ENCODE measurements around the gene FXYD4.
A peak's percentile ranks its signal among the peaks of the same experiment; 100 is the strongest.

FXYD4 gene

DNA sequence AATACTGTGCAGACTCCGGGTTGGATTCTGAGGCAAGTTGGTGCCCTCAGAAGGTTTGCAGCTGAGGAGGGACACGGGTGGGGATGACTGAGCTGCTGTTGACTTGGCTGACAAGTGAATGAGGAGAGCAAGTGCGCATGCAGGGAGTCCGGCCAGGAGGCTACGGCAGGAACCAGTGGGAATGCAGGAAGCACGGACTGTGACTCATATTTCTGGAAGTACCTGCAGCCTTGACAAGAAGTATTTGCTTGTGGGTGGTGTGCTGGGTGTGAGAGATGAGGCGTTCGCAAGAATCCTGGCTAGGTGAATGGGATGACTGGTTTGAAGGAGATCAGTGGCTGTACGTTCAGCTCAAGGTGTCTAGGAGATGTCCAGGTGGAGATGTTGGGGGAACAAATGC, 30.8 kb upstream of the FXYD4 start:
- Histone ChIP-seq H3K9me3 (ENCODE audit: insufficient read depth, low read length) (no peaks in the 10 kb centered on the region), H3K4me3 (ENCODE audit: insufficient read length, low read depth) (no peak overlapping the region), H3K27me3 (ENCODE audit: insufficient read depth, insufficient read length) (no peaks in the 10 kb centered on the region), H3K9ac (ENCODE audit: insufficient read length, low read depth) (no peak overlapping the region), H3K4me1 (ENCODE audit: insufficient read depth, insufficient read length) (peaks cover 20% of the 10 kb centered on the region), H3K36me3 (ENCODE audit: insufficient read depth, insufficient read length, low read length) (no peaks in the 10 kb centered on the region)
- DNase-seq (ENCODE audit: low read depth, low spot score) = no peak
- TF ChIP-seq YY1 (IDR thresholded peaks at IDR 0.05; ENCODE audit: insufficient read depth, insufficient read length) (no peak), ZNF274 (IDR thresholded peaks at IDR 0.05; ENCODE audit: low read depth, low read length) (no peak), SUZ12 (IDR thresholded peaks at IDR 0.05; ENCODE audit: extremely low read depth, insufficient read depth, insufficient read length) (no peak)

DNA sequence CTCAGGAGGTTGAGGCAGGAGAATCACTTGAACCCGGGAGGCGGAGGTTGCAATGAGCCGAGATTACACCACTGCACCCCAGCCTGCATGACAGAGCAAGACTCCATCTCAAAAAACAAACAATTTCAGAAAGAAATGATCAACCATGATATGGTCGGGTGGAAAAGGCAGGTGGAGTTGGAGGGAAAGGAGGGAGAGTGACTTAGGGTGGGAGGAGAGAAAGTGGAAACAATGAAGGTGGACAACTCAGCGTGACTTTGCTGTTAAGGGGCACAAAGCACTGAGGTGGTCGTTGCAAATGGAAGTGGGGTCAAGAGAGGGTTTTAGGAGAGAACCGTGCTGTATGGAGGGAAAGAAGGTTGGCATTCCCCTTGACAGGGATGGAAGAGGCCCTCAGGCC, 30.0 kb upstream of the FXYD4 start:
- Histone ChIP-seq H3K36me3 (ENCODE audit: insufficient read depth, insufficient read length, low read length) (no peaks in the 10 kb centered on the region), H3K9ac (ENCODE audit: insufficient read length, low read depth) (no peak overlapping the region), H3K4me3 (ENCODE audit: insufficient read length, low read depth) (no peak overlapping the region), H3K4me1 (ENCODE audit: insufficient read depth, insufficient read length) (peaks cover 20% of the 10 kb centered on the region), H3K27me3 (ENCODE audit: insufficient read depth, insufficient read length) (no peaks in the 10 kb centered on the region), H3K9me3 (ENCODE audit: insufficient read depth, low read length) (no peaks in the 10 kb centered on the region)
- no peak for DNase-seq (ENCODE audit: low read depth, low spot score)
- TF ChIP-seq ZNF274 (IDR thresholded peaks at IDR 0.05; ENCODE audit: low read depth, low read length) (no peak), YY1 (IDR thresholded peaks at IDR 0.05; ENCODE audit: insufficient read depth, insufficient read length) (no peak), SUZ12 (IDR thresholded peaks at IDR 0.05; ENCODE audit: extremely low read depth, insufficient read depth, insufficient read length) (no peak)

DNA sequence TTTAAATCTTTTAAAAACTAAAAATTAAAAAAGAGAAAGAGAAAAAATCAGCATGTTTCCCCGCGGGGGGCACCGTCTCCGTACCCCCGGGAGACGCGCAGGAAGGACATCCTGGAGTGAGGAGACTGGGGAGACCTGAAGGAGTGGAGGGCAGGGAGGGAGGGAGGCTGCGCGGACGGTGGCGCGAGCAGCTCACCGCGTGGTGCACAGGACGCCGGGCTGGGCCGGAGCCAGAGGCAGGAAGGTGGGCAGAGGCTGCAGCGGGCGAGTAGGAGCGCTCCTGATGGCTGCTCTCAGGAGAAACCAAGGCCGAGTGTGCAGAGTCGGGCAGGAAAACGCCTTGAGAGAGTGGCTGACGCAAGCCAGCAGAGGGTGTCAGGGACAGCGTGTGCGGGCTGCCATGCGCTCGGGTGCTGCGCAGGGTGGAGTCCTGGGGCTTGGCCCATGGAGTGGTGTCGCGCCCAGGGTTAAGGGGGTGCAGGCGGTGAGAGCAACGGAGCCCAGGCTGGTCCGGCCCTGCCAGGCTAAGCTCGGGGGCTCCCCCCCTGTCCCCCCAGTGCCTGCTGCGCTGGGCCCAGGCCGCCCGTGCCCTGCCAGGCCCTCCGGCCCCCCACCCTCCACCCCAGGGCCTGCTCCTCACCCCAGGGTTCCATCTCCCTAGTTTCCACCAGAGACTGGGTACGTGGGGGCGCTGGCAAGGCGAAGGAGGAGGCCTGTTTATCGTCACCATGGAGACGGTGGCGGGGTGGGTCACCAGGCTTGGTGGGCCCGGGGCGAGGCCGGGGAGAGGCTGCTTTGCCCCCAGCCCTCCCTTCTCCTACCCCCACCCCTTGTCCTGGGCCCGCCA, 28.9 kb upstream of the FXYD4 start:
- no peaks in the 10 kb centered on the region for H3K27me3 ChIP-seq (ENCODE audit: insufficient read depth, insufficient read length)

DNA sequence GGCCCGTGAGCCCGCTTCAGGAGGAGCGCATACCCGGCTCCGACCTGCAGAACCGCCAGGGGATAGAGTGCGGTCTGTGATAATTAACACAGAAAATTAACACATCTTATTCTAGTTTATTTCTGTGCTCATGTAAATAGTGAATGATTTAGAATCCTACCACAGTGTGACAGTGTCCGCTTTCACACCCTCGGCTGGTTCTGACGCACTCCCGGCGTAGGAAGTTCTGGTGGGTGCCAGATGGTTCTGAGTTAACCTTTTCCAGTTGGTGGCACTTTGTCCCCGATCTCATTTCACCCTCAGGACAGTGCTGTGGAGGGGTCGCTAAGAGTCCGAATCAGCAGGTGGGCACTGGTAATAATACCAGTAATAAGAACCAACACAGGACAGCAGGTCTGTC, 28.3 kb upstream of the FXYD4 start:
- H3K4me3 ChIP-seq (ENCODE audit: insufficient read length, low read depth) = no peak overlapping the region
- H3K9ac ChIP-seq (ENCODE audit: insufficient read length, low read depth) = no peak overlapping the region
- no peaks in the 10 kb centered on the region for H3K27me3 ChIP-seq (ENCODE audit: insufficient read depth, insufficient read length)
- no peak for DNase-seq (ENCODE audit: low read depth, low spot score)
- H3K36me3 ChIP-seq (ENCODE audit: insufficient read depth, insufficient read length, low read length) = no peaks in the 10 kb centered on the region
- no peaks in the 10 kb centered on the region for H3K9me3 ChIP-seq (ENCODE audit: insufficient read depth, low read length)
- peaks cover 19% of the 10 kb centered on the region for H3K4me1 ChIP-seq (ENCODE audit: insufficient read depth, insufficient read length)
- TF ChIP-seq ZNF274 (IDR thresholded peaks at IDR 0.05; ENCODE audit: low read depth, low read length) (no peak), SUZ12 (IDR thresholded peaks at IDR 0.05; ENCODE audit: extremely low read depth, insufficient read depth, insufficient read length) (no peak), YY1 (IDR thresholded peaks at IDR 0.05; ENCODE audit: insufficient read depth, insufficient read length) (no peak)

More for the DNA sequence above, 28.9 kb upstream of the FXYD4 start:
- DNase-seq (ENCODE audit: low read depth, low spot score) = no peak
- Histone ChIP-seq H3K9ac (ENCODE audit: insufficient read length, low read depth) (peak overlapping the region; percentile 21), H3K4me3 (ENCODE audit: insufficient read length, low read depth) (no peak overlapping the region), H3K36me3 (ENCODE audit: insufficient read depth, insufficient read length, low read length) (no peaks in the 10 kb centered on the region), H3K4me1 (ENCODE audit: insufficient read depth, insufficient read length) (peaks cover 16% of the 10 kb centered on the region), H3K9me3 (ENCODE audit: insufficient read depth, low read length) (no peaks in the 10 kb centered on the region)
- TF ChIP-seq SUZ12 (IDR thresholded peaks at IDR 0.05; ENCODE audit: extremely low read depth, insufficient read depth, insufficient read length) = no peak
- no peak for TF ChIP-seq YY1 (IDR thresholded peaks at IDR 0.05; ENCODE audit: insufficient read depth, insufficient read length)
- no peak for TF ChIP-seq ZNF274 (IDR thresholded peaks at IDR 0.05; ENCODE audit: low read depth, low read length)

DNA sequence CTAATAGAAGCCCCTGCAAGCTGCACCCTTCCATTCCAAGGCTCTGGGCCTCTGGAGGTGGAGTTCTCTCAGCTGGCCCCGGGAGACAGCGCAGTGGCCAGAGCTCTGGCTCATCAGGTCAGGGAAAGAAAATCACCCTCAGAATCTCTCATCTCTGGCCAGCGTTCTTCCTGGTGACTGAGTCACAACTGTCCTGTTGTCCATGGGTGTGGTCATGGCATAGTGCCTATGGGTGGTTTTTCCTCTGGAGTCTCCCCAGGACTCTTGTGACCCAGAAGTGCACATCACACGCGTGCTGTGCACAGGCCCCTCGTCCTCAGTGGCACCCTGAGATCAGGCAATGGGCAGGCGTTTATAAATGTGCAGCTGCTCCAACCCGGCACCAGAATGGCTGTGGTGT, 27.4 kb upstream of the FXYD4 start:
- H3K27me3 ChIP-seq (ENCODE audit: insufficient read depth, insufficient read length) = no peaks in the 10 kb centered on the region
- H3K9me3 ChIP-seq (ENCODE audit: insufficient read depth, low read length) = no peaks in the 10 kb centered on the region
- peaks cover 13% of the 10 kb centered on the region for H3K4me1 ChIP-seq (ENCODE audit: insufficient read depth, insufficient read length)
- no peak for DNase-seq (ENCODE audit: low read depth, low spot score)
- H3K9ac ChIP-seq (ENCODE audit: insufficient read length, low read depth) = no peak overlapping the region
- H3K36me3 ChIP-seq (ENCODE audit: insufficient read depth, insufficient read length, low read length) = no peaks in the 10 kb centered on the region
- TF ChIP-seq SUZ12 (IDR thresholded peaks at IDR 0.05; ENCODE audit: extremely low read depth, insufficient read depth, insufficient read length) = no peak
- no peak overlapping the region for H3K4me3 ChIP-seq (ENCODE audit: insufficient read length, low read depth)

DNA sequence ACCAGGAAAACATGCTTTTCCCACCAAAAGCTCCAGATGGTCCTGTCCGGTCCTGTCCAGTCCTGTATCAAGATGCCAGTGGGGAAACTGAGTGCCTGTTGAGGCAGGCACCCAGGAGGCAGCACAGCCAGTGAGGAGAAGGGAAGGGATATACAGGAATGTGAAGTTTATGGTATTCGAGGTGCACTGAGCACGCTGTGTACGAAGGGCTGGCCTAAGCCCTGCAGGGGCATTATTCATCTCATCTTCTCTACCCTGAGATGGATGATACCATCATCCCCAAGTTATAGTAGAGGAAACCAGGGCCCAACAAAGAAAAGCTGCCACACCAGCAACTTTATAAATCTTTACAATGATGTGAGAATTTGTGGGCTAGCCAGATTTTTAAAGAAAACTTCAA, 23.4 kb upstream of the FXYD4 start:
- Histone ChIP-seq H3K9ac (ENCODE audit: insufficient read length, low read depth) (no peak overlapping the region), H3K4me1 (ENCODE audit: insufficient read depth, insufficient read length) (peaks cover 3% of the 10 kb centered on the region), H3K4me3 (ENCODE audit: insufficient read length, low read depth) (no peak overlapping the region), H3K36me3 (ENCODE audit: insufficient read depth, insufficient read length, low read length) (no peaks in the 10 kb centered on the region), H3K9me3 (ENCODE audit: insufficient read depth, low read length) (no peaks in the 10 kb centered on the region), H3K27me3 (ENCODE audit: insufficient read depth, insufficient read length) (no peaks in the 10 kb centered on the region)
- DNase-seq (ENCODE audit: low read depth, low spot score) = no peak
- no peak for TF ChIP-seq SUZ12 (IDR thresholded peaks at IDR 0.05; ENCODE audit: extremely low read depth, insufficient read depth, insufficient read length)
- no peak for TF ChIP-seq YY1 (IDR thresholded peaks at IDR 0.05; ENCODE audit: insufficient read depth, insufficient read length)
- no peak for TF ChIP-seq ZNF274 (IDR thresholded peaks at IDR 0.05; ENCODE audit: low read depth, low read length)

DNA sequence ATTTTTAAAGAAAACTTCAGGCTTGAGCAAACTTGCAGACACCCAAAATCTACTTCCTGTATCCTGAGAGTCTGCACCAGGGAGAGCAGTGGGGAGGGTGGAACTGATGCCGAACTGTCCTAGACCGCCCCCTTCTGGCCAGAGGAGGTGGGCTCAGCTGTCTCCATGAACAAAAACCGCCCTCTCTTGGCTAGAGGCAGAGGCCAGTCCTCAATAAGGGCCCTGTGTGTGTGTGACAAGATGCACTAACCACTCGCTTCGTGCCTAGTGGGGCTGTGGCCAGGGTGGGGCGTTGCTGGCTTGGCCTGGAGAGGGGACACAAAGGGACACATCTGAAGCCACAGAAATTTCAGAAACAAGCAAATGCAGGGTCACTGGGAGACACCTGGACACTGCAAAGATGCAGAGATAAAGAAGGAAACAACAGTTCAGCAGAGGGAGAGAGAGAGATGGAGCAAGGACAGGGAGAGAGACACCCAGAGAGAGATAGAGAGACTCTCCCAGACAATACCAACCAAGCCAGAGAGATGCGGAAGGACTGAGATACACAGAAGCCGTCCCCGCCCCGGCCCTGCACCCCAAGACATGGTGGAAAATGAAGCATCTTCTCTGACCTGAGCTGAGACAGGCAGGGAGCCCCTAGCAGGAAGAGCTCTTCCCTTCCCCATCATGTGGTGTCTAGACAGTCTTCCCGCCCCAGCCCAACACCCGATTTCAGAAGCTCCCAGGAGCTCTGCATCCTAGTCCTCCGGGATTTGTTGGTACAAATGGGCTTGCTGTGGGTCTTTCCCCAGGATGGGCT, 22.7 kb upstream of the FXYD4 start:
- H3K36me3 ChIP-seq (ENCODE audit: insufficient read depth, insufficient read length, low read length) = no peaks in the 10 kb centered on the region
- H3K4me3 ChIP-seq (ENCODE audit: insufficient read length, low read depth) = no peak overlapping the region
- TF ChIP-seq SUZ12 (IDR thresholded peaks at IDR 0.05; ENCODE audit: extremely low read depth, insufficient read depth, insufficient read length) = no peak
- TF ChIP-seq YY1 (IDR thresholded peaks at IDR 0.05; ENCODE audit: insufficient read depth, insufficient read length) = no peak
- no peak for TF ChIP-seq ZNF274 (IDR thresholded peaks at IDR 0.05; ENCODE audit: low read depth, low read length)
- H3K9ac ChIP-seq (ENCODE audit: insufficient read length, low read depth) = peak overlapping the region; percentile 57
- peaks cover 3% of the 10 kb centered on the region for H3K4me1 ChIP-seq (ENCODE audit: insufficient read depth, insufficient read length)
- no peaks in the 10 kb centered on the region for H3K27me3 ChIP-seq (ENCODE audit: insufficient read depth, insufficient read length)
- H3K9me3 ChIP-seq (ENCODE audit: insufficient read depth, low read length) = no peaks in the 10 kb centered on the region
- DNase-seq (ENCODE audit: low read depth, low spot score) = peak; percentile 80

All from NT2/D1 (cell line).